H1 (cell line): ENCODE data around the gene MRPS15. TPM values are rescaled to one million over a fixed set of nuclear protein-coding genes. Genes with fewer than 3 reads are reported as not detected.

Source experiments
- CTCF ChIA-PET: fragments of 300-600 bp; sonication (Branson Sonifier 250); formaldehyde crosslinking; loops from one replicate; lab custom pipeline; 2021; ENCODE audit not compliant: partially characterized antibody; lab: Charles Lee
- POLR2A ChIA-PET: fragments of 300-600 bp; sonication (Branson Sonifier 250); formaldehyde crosslinking; loops from one replicate; lab custom pipeline; 2021; ENCODE audit warnings: inconsistent platforms; ENCODE audit not compliant: partially characterized antibody; lab: Charles Lee
- DNase-seq, 2 experiments: peaks; one replicate each; pipeline versions ENCODE4 v3.0.0 to v3.0.0-alpha.2; 2010 to 2022; ENCODE audit warnings: low spot score in 2 of 2, low read depth in 1 of 2, mixed read lengths in 1 of 2
- FAIRE-seq: peaks from 2 replicates; lab custom pipeline; 2011; peaks lifted over from hg19 to GRCh38; lab: Jason Lieb, UNC
- H2AFZ ChIP-seq: 2 replicates; pipeline ENCODE4 v1.8.1; 2012; ENCODE audit warnings: low read length, inconsistent platforms
- H2AK5ac ChIP-seq: 2 replicates; pipeline ENCODE4 v1.6.1; 2013; ENCODE audit warnings: low read depth, low read length
- H2BK120ac ChIP-seq: replicated peaks from 2 replicates; pipeline ENCODE3; 2013; ENCODE audit warnings: low read depth, low read length, inconsistent platforms
- H2BK12ac ChIP-seq: 2 replicates; pipeline ENCODE4 v1.6.1; 2013; ENCODE audit warnings: low read depth, low read length
- H2BK15ac ChIP-seq: 2 replicates; pipeline ENCODE4 v1.6.1; 2013; ENCODE audit warnings: low read length
- H2BK20ac ChIP-seq: 2 replicates; pipeline ENCODE4 v1.6.1; 2013; ENCODE audit warnings: low read length
- H2BK5ac ChIP-seq: 2 replicates; pipeline ENCODE4 v1.6.1; 2013; ENCODE audit warnings: low read depth, low read length
- H3K14ac ChIP-seq: 2 replicates; pipeline ENCODE4 v1.6.1; 2013; ENCODE audit warnings: inconsistent platforms; ENCODE audit not compliant: insufficient read length
- H3K18ac ChIP-seq: 2 replicates; pipeline ENCODE4 v1.6.1; 2013; ENCODE audit warnings: low read length; ENCODE audit errors: extremely low read depth
- H3K23ac ChIP-seq: 2 replicates; pipeline ENCODE4 v1.6.1; 2013; ENCODE audit warnings: inconsistent platforms; ENCODE audit not compliant: insufficient read length
- H3K23me2 ChIP-seq: 2 replicates; pipeline ENCODE4 v1.6.1; 2013; ENCODE audit warnings: low read depth, low read length
- H3K27ac ChIP-seq: 2 replicates; pipeline ENCODE4 v1.6.1; 2011; ENCODE audit warnings: low read depth, low read length, inconsistent platforms
- H3K27me3 ChIP-seq, 4 experiments: replicated peaks in 1 of 4; 1 replicate in 1 of 4; 2 replicates in 3 of 4; pipeline versions ENCODE4 v1.6.1 to v1.8.1; 2011 to 2013; ENCODE audit warnings: low read length in 3 of 4, mild to moderate bottlenecking in 3 of 4, inconsistent platforms in 2 of 4, mixed read lengths in 2 of 4, moderate library complexity in 1 of 4; ENCODE audit not compliant: control insufficient read depth in 3 of 4, insufficient read depth in 3 of 4; ENCODE audit errors: extremely low read depth in 1 of 4
- H3K36me3 ChIP-seq, 4 experiments: 2 replicates each; pipeline versions ENCODE4 v1.6.1 to v1.8.1; 2011 to 2013; ENCODE audit warnings: mild to moderate bottlenecking in 4 of 4, low read length in 3 of 4, moderate library complexity in 2 of 4, control low read depth in 1 of 4, inconsistent platforms in 1 of 4; ENCODE audit not compliant: insufficient read depth in 4 of 4, control insufficient read depth in 2 of 4
- H3K4ac ChIP-seq: replicated peaks from 2 replicates; pipeline ENCODE3; 2013; ENCODE audit warnings: low read length, low read depth, mixed read lengths, inconsistent platforms; ENCODE audit not compliant: insufficient read length
- H3K4me1 ChIP-seq, 4 experiments: replicated peaks in 1 of 4; 1 replicate in 1 of 4; 2 replicates in 3 of 4; pipeline versions ENCODE4 v1.6.1 to v1.8.1; 2011 to 2013; ENCODE audit warnings: low read length in 3 of 4, inconsistent platforms in 2 of 4, mixed read lengths in 1 of 4; ENCODE audit not compliant: insufficient read depth in 4 of 4, control insufficient read depth in 3 of 4
- H3K4me2 ChIP-seq, 2 experiments: 2 replicates each; pipeline versions ENCODE4 v1.6.1 to v1.8.1; 2011 to 2013; ENCODE audit warnings: low read depth in 2 of 2, low read length in 2 of 2, control low read depth in 1 of 2, inconsistent platforms in 1 of 2, mild to moderate bottlenecking in 1 of 2; ENCODE audit not compliant: insufficient read depth in 1 of 2
- H3K4me3 ChIP-seq, 4 experiments: fragments of 200-600, 300-600 bp in 1 of 4; sonication (generic), shearing (Covaris generic), sonication (Bioruptor Twin) in 1 of 4; 2 replicates each; pipeline versions ENCODE4 v1.5.1 to v1.8.1; 2011 to 2016; ENCODE audit warnings: low read length in 4 of 4, low read depth in 3 of 4, control low read depth in 2 of 4, inconsistent platforms in 2 of 4, mild to moderate bottlenecking in 2 of 4, mixed read lengths in 1 of 4, moderate library complexity in 1 of 4; ENCODE audit not compliant: insufficient read depth in 2 of 4; ENCODE audit errors: extremely low read depth in 1 of 4
- H3K56ac ChIP-seq: replicated peaks from 2 replicates; pipeline ENCODE3; 2013; ENCODE audit warnings: low read depth, mild to moderate bottlenecking, mixed read lengths, low read length, inconsistent platforms; ENCODE audit not compliant: insufficient read length
- H3K79me1 ChIP-seq: 2 replicates; pipeline ENCODE4 v1.6.1; 2013; ENCODE audit warnings: low read depth, low read length, control low read depth
- H3K79me2 ChIP-seq, 2 experiments: 2 replicates each; pipeline versions ENCODE4 v1.6.1 to v1.8.1; 2012 to 2013; ENCODE audit warnings: low read length in 2 of 2, mild to moderate bottlenecking in 2 of 2, inconsistent platforms in 1 of 2; ENCODE audit not compliant: insufficient read depth in 2 of 2, control insufficient read depth in 1 of 2
- H3K9ac ChIP-seq, 4 experiments: replicated peaks in 1 of 4; 1 replicate in 1 of 4; 2 replicates in 3 of 4; pipeline versions ENCODE4 v1.6.1 to v1.8.1; 2011 to 2013; ENCODE audit warnings: low read depth in 3 of 4, low read length in 3 of 4, control low read depth in 2 of 4, mild to moderate bottlenecking in 2 of 4, moderate library complexity in 2 of 4, inconsistent platforms in 1 of 4; ENCODE audit errors: extremely low read depth in 1 of 4
- H3K9me3 ChIP-seq, 2 experiments: 2 replicates each; pipeline versions ENCODE4 v1.6.1 to v1.8.1; 2012 to 2013; ENCODE audit warnings: mild to moderate bottlenecking in 2 of 2, moderate library complexity in 2 of 2, control low read depth in 1 of 2, inconsistent platforms in 1 of 2, low read depth in 1 of 2, low read length in 1 of 2, mixed read lengths in 1 of 2; ENCODE audit not compliant: insufficient read depth in 2 of 2
- H4K20me1 ChIP-seq, 2 experiments: replicated peaks in 1 of 2; 2 replicates each; pipeline versions ENCODE3 to v1.8.1; 2011 to 2013; ENCODE audit warnings: inconsistent platforms in 2 of 2, low read length in 2 of 2, mild to moderate bottlenecking in 1 of 2; ENCODE audit not compliant: insufficient read depth in 2 of 2, control insufficient read depth in 1 of 2
- H4K5ac ChIP-seq: 2 replicates; pipeline ENCODE4 v1.6.1; 2013; ENCODE audit warnings: low read length, low read depth, mixed read lengths, inconsistent platforms; ENCODE audit not compliant: insufficient read length
- H4K8ac ChIP-seq: 2 replicates; pipeline ENCODE4 v1.8.0; 2013; ENCODE audit warnings: mild to moderate bottlenecking, moderate library complexity, low read length, inconsistent platforms; ENCODE audit not compliant: insufficient read depth; ENCODE audit errors: extremely low read depth
- H4K91ac ChIP-seq: replicated peaks from 2 replicates; pipeline ENCODE3; 2013; ENCODE audit warnings: low read length, mixed read lengths, inconsistent platforms; ENCODE audit not compliant: insufficient read length
- CHD1 ChIP-seq: IDR thresholded peaks from 2 replicates; pipeline ENCODE4 v1.6.1; 2012; ENCODE audit warnings: low read depth, low read length, improper control_type of control experiment
- GTF2F1 ChIP-seq: IDR thresholded peaks from 2 replicates; pipeline ENCODE4 v1.6.1; 2012; ENCODE audit warnings: low read depth, low read length, improper control_type of control experiment, borderline replicate concordance
- JUND ChIP-seq: IDR thresholded peaks from 2 replicates; pipeline ENCODE4 v1.6.1; 2011; ENCODE audit warnings: mild to moderate bottlenecking, improper control_type of control experiment, low read length
- POLR2AphosphoS5 ChIP-seq: IDR thresholded peaks from 2 replicates; pipeline ENCODE4 v1.6.1; 2011; ENCODE audit warnings: low read depth, low read length
- RAD21 ChIP-seq, 2 experiments: IDR thresholded peaks in 1 of 2; conservative IDR thresholded peaks in 1 of 2; 2 replicates each; pipeline ENCODE4 v1.6.1; 2011; ENCODE audit warnings: low read depth in 2 of 2, low read length in 2 of 2, improper control_type of control experiment in 1 of 2, inconsistent platforms in 1 of 2, mild to moderate bottlenecking in 1 of 2, moderate library complexity in 1 of 2
- RXRA ChIP-seq: IDR thresholded peaks from 2 replicates; pipeline ENCODE4 v1.6.1; 2011; ENCODE audit warnings: low read depth, mild to moderate bottlenecking, low read length, moderate library complexity; ENCODE audit not compliant: insufficient read depth
- SIN3A ChIP-seq, 2 experiments: IDR thresholded peaks in 1 of 2; conservative IDR thresholded peaks in 1 of 2; 2 replicates each; pipeline ENCODE4 v1.6.1; 2011 to 2012; ENCODE audit warnings: low read length in 2 of 2, improper control_type of control experiment in 1 of 2, low read depth in 1 of 2, mild to moderate bottlenecking in 1 of 2
- SP1 ChIP-seq: IDR thresholded peaks from 2 replicates; pipeline ENCODE4 v1.6.1; 2011; ENCODE audit warnings: low read depth, low read length
- SP2 ChIP-seq: IDR thresholded peaks from 2 replicates; pipeline ENCODE4 v1.6.1; 2012; ENCODE audit warnings: mild to moderate bottlenecking, low read length, inconsistent platforms
- YY1 ChIP-seq: IDR thresholded peaks from 2 replicates; pipeline ENCODE4 v1.6.1; 2011; ENCODE audit warnings: low read depth, mild to moderate bottlenecking, low read length
- WGBS, 2 experiments: shearing (Covaris generic) in 1 of 2; methylation state at CpG; one replicate each; pipeline versions ENCODE4 v1.1.6 to v1.1.7; 2013 to 2015; ENCODE audit warnings: low lambda C conversion rate in 2 of 2, mixed read lengths in 2 of 2, inconsistent platforms in 1 of 2, low coverage in 1 of 2, missing lambda C conversion rate in 1 of 2; ENCODE audit not compliant: insufficient replicate concordance in 2 of 2, insufficient coverage in 1 of 2, insufficient read length in 1 of 2; ENCODE audit errors: extremely low coverage in 1 of 2, missing lambda C conversion rate in 1 of 2; 5-methylcytosine and 5-hydroxymethylcytosine counted together
- polyA plus RNA-seq, 7 experiments: library from polyadenylated mRNA; depleted of rRNA in 3 of 7; stranded (reverse) in 5 of 7; unstranded in 2 of 7; fragments of >200 nt in 5 of 7; fragments of 200-250 nt in 2 of 7; gene quantifications; 1 replicate in 5 of 7; 2 replicates in 1 of 7; 4 replicates in 1 of 7; pipeline versions ENCODE4 v1.2.1 to v1.2.3, GENCODE V29; 2011 to 2013; ENCODE audit warnings: missing spikeins in 2 of 7, mixed read lengths in 2 of 7
- total RNA-seq: library from RNA; stranded (reverse); fragmentation: NEBNext Ultra II Directional; extraction: Animal tissue kit (Norgen Biotek cat#: 25700); gene quantifications from 2 replicates; pipeline ENCODE4 v1.2.1, GENCODE V29; 2021
- TF ChIP-seq, protein P1 (sequence below): IDR thresholded peaks from 2 replicates; pipeline ENCODE4 v1.6.1; 2011; ENCODE audit warnings: low read length, improper control_type of control experiment

Gene MRPS15
- total and polyA plus RNA-seq, 2 of the 8 experiments (the other 6 are each of a cell fraction or from before 2014, with no cell fraction given), result 53.6 to 129 TPM

DNA sequence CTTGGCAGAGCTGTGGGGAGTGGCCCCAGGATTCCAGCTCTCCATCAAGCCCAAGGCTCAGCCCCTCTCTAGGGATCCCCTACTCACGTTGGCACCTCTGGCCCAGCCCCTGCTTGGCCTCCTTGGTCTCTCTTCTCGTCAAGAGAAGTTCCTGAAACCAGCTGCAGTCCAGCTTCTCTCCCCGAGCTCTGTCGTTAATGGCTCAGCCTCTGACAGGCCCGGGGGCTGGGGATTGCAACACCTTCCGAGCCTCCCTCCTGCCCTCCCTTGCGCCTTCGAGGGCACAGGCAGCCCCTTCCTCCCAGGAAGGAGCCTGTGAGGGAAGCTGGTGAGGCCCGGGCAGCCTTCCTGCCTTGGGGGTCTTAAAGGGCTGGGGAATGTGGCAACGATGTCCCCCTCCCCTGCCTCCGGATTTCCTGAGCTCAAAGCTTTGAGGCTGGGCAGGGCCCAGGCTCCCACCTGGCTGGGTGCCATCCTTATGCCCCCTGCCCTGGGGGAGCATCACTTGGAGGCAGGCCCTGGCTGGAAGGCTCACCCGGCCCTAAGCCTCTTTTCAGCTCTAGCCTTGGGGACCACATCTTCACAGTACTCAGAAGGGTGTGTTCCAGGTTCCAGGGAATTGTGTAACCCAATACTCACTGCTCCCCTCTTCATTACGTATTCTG, 18.7 kb upstream of the MRPS15 start, which contains the start of gene CSF3R:
Gene CSF3R (minus strand): TSS at position 190 of the 665 bp plus-strand sequence. CDS start 3,417 bp downstream, outside the sequence.
- Histone ChIP-seq H3K56ac (no peak within 1 kb of the TSS), H2AFZ (no peak within 1 kb of the TSS), H4K91ac (no peak within 1 kb of the TSS), H3K27me3 (no peaks in the 10 kb centered on the region), H2BK12ac (0 out of 2 replicates have a peak within 1 kb of the TSS, but pooled peaks have one; percentile 14), H3K27ac (no peak within 1 kb of the TSS), H3K23me2 (no peaks in the 10 kb centered on the region), H3K79me2 (no peaks in the 10 kb centered on the region), H4K5ac (no peak within 1 kb of the TSS), H3K36me3 (no peaks in the 10 kb centered on the region), H2BK120ac (no peak within 1 kb of the TSS), H3K4me2 (no peak within 1 kb of the TSS), H3K18ac (no peak within 1 kb of the TSS), H2BK15ac (no peak within 1 kb of the TSS), H3K79me1 (no peaks in the 10 kb centered on the region), H3K14ac (no peak within 1 kb of the TSS), H2AK5ac (no peak within 1 kb of the TSS), H3K9me3 (no peaks in the 10 kb centered on the region), H3K4me1 (peaks cover 0 to 2% (median 0%) of the 10 kb centered on the region in 4 experiments; a peak in 3 of 7 replicates), H2BK20ac (no peak within 1 kb of the TSS), H3K4ac (no peak within 1 kb of the TSS), H3K4me3 (no peak within 1 kb of the TSS), H4K20me1 (no peaks in the 10 kb centered on the region), H3K9ac (no peak within 1 kb of the TSS; a peak in 2 of 7 replicates), H3K23ac (no peak within 1 kb of the TSS), H2BK5ac (no peak within 1 kb of the TSS), H4K8ac (no peak within 1 kb of the TSS)
- 79% methylated on average over 13 of the region's 13 CpGs; no CpG with 5 or more reads in 1 of the 2 experiments for WGBS, 2 experiments
- DNase-seq, result no peak
- no peak for FAIRE-seq
- CTCF ChIA-PET, result interaction anchor here (1.0 to 1.7 kb wide), 5 partner anchors 17 to 333 kb away, joined by 3 to 11 read pairs (median 4); partner anchors contain the start of genes MRPS15 and TRAPPC3
- POLR2A ChIA-PET, result interaction anchor here (0.8 to 1.0 kb wide), 2 partner anchors 10 to 29 kb away, joined by 3 to 4 read pairs; no protein-coding TSS in a partner anchor
- TF ChIP-seq SP1, result no peak
- no peak for TF ChIP-seq RXRA
- TF ChIP-seq, protein P1, sequence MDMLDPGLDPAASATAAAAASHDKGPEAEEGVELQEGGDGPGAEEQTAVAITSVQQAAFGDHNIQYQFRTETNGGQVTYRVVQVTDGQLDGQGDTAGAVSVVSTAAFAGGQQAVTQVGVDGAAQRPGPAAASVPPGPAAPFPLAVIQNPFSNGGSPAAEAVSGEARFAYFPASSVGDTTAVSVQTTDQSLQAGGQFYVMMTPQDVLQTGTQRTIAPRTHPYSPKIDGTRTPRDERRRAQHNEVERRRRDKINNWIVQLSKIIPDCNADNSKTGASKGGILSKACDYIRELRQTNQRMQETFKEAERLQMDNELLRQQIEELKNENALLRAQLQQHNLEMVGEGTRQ, result no peak
- no peak for TF ChIP-seq GTF2F1
- TF ChIP-seq YY1, result no peak
- no peak for TF ChIP-seq POLR2AphosphoS5
- no peak for TF ChIP-seq JUND
- no peak for TF ChIP-seq SP2
- no peak for TF ChIP-seq RAD21 (IDR thresholded peaks at IDR 0.05 in 1 of 2, conservative IDR thresholded peaks at IDR 0.05 in 1 of 2; ENCODE audit: low read depth in 2 of 2, low read length in 2 of 2)
- no peak for TF ChIP-seq SIN3A (conservative IDR thresholded peaks at IDR 0.05 in 1 of 2, IDR thresholded peaks at IDR 0.05 in 1 of 2; ENCODE audit: low read depth in 1 of 2, low read length in 2 of 2)
- no peak for TF ChIP-seq CHD1
